ENCODE results near the gene WWP2.

GRCh38 chr16:69903865-69904415, 141.8 kb downstream of the WWP2 start:
- TF ChIP-seq CTCF (IDR thresholded peaks at IDR 0.05): no peak
- no peak for TF ChIP-seq POLR2A (IDR thresholded peaks at IDR 0.05)

Measured in esophagus squamous epithelium (tissue), 4 donors.